NT2/D1 (cell line): Measurements from ENCODE around the gene ITSN1.

Experiments used
- DNase-seq: peaks from one replicate; pipeline ENCODE4 v3.0.0-alpha.2; 2011; ENCODE audit warnings: low read depth, low spot score
- H3K27me3 ChIP-seq: 2 replicates; pipeline ENCODE4 v1.6.0; 2011; ENCODE audit warnings: mild to moderate bottlenecking; ENCODE audit not compliant: insufficient read length, insufficient read depth
- H3K36me3 ChIP-seq: 2 replicates; pipeline ENCODE4 v1.6.1; 2011; ENCODE audit warnings: mild to moderate bottlenecking, low read length, mixed read lengths; ENCODE audit not compliant: insufficient read depth, insufficient read length
- H3K4me1 ChIP-seq: 2 replicates; pipeline ENCODE4 v1.5.1; 2011; ENCODE audit not compliant: insufficient read depth, insufficient read length
- H3K4me3 ChIP-seq: 2 replicates; pipeline ENCODE4 v1.5.1; 2011; ENCODE audit warnings: low read depth; ENCODE audit not compliant: insufficient read length
- H3K9ac ChIP-seq: 2 replicates; pipeline ENCODE4 v1.6.0; 2011; ENCODE audit warnings: low read depth; ENCODE audit not compliant: insufficient read length
- H3K9me3 ChIP-seq: 2 replicates; pipeline ENCODE4 v1.5.1; 2011; ENCODE audit warnings: mild to moderate bottlenecking, low read length; ENCODE audit not compliant: insufficient read depth
- SUZ12 ChIP-seq: IDR thresholded peaks from 2 replicates; pipeline ENCODE4 v1.6.1; 2011; ENCODE audit not compliant: insufficient read length, insufficient read depth; ENCODE audit errors: extremely low read depth
- YY1 ChIP-seq: IDR thresholded peaks from 2 replicates; pipeline ENCODE4 v1.6.1; 2011; ENCODE audit not compliant: insufficient read length, insufficient read depth
- ZNF274 ChIP-seq: IDR thresholded peaks from 2 replicates; pipeline ENCODE4 v1.6.1; 2011; ENCODE audit warnings: mild to moderate bottlenecking, low read depth, low read length

The ITSN1 gene

GRCh38 chr21:33644383-33645074 lies 2.2 kb downstream of the ITSN1 start:
- Histone ChIP-seq H3K9ac (peak overlapping the region; percentile 94), H3K27me3 (no peaks in the 10 kb centered on the region), H3K4me1 (no peaks in the 10 kb centered on the region), H3K9me3 (no peaks in the 10 kb centered on the region), H3K4me3 (peak overlapping the region; percentile 94), H3K36me3 (peaks cover 20% of the 10 kb centered on the region)
- no peak for DNase-seq
- no peak for TF ChIP-seq YY1
- no peak for TF ChIP-seq ZNF274
- TF ChIP-seq SUZ12: no peak

- no peak overlapping the region for H3K9ac ChIP-seq
- DNase-seq: no peak
- no peaks in the 10 kb centered on the region for H3K27me3 ChIP-seq
- peaks cover 20% of the 10 kb centered on the region for H3K36me3 ChIP-seq
- no peak overlapping the region for H3K4me3 ChIP-seq
- H3K9me3 ChIP-seq: no peaks in the 10 kb centered on the region
- no peak for TF ChIP-seq SUZ12
- no peaks in the 10 kb centered on the region for H3K4me1 ChIP-seq
These were observed 3.4 kb downstream of the ITSN1 start for GRCh38 chr21:33645730-33646129.

DNA sequence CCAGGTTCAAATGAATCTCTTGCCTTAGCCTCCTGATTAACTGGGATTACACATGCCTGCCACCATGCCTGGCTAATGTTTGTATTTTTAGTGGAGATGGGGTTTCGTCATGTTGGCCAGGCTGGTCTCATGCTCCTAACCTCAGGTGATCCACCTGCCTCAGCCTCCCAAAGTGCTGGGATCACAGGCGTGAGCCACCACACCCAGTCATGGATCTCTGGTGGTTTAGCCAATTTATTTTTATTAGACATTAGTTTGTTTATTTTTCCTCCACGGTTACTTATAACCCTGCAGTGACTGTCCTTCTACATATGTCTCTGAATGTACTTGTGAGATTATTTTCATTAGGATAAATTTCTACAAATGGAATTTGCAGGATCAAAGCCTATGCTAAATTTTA lies 5.3 kb downstream of the ITSN1 start:
- no peaks in the 10 kb centered on the region for H3K9me3 ChIP-seq
- H3K27me3 ChIP-seq: no peaks in the 10 kb centered on the region
- peaks cover 4% of the 10 kb centered on the region for H3K4me1 ChIP-seq
- no peak for TF ChIP-seq YY1
- DNase-seq: no peak
- no peak overlapping the region for H3K4me3 ChIP-seq
- no peak overlapping the region for H3K9ac ChIP-seq
- H3K36me3 ChIP-seq: peaks cover 26% of the 10 kb centered on the region

GRCh38 chr21:33648555-33648954 lies 6.3 kb downstream of the ITSN1 start:
- Histone ChIP-seq H3K4me1 (peaks cover 4% of the 10 kb centered on the region), H3K9me3 (no peaks in the 10 kb centered on the region), H3K9ac (no peak overlapping the region), H3K4me3 (no peak overlapping the region), H3K27me3 (no peaks in the 10 kb centered on the region), H3K36me3 (peaks cover 26% of the 10 kb centered on the region)
- DNase-seq: no peak
- TF ChIP-seq SUZ12 (no peak), ZNF274 (no peak), YY1 (no peak)

- H3K9me3 ChIP-seq: no peaks in the 10 kb centered on the region
- H3K4me3 ChIP-seq: no peak overlapping the region
- peaks cover 9% of the 10 kb centered on the region for H3K4me1 ChIP-seq
- peaks cover 35% of the 10 kb centered on the region for H3K36me3 ChIP-seq
- DNase-seq: no peak
- no peaks in the 10 kb centered on the region for H3K27me3 ChIP-seq
- no peak overlapping the region for H3K9ac ChIP-seq
- TF ChIP-seq SUZ12: no peak
- TF ChIP-seq ZNF274: no peak
- no peak for TF ChIP-seq YY1
These were observed 7.9 kb downstream of the ITSN1 start for GRCh38 chr21:33650230-33650629.

DNA sequence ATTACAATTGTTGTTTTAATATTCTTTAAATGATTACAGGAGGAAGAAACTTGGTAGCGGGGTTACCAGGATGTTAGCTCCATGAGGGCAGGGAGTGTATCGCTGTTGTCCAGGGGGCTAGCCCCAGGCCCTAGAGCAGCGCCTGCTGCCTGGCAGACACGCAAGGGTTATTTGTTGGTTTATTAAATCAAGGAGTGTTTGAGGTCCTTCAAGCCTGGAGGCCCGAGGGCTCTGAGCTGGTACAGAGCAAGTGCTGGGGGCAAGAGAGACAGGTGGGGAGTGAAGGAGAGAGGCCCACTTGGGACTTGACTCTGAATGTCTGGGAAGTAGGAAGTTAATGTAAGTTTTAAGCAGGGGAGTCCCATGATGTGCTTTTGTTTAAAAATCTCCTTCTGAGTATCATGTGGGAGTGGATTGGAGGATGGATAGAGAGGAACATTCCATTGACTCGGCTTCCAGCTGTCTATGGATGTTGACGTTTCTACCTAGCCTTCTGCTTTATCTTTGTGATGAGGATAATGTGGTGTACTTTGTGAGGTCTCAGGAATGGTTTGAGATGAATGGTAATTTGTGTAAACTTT lies 8.7 kb downstream of the ITSN1 start:
- no peak overlapping the region for H3K9ac ChIP-seq
- H3K9me3 ChIP-seq: no peaks in the 10 kb centered on the region
- no peak for DNase-seq
- H3K4me3 ChIP-seq: no peak overlapping the region
- TF ChIP-seq YY1: no peak
- no peak for TF ChIP-seq ZNF274
- TF ChIP-seq SUZ12: no peak
- H3K4me1 ChIP-seq: peaks cover 9% of the 10 kb centered on the region
- H3K36me3 ChIP-seq: peaks cover 29% of the 10 kb centered on the region
- no peaks in the 10 kb centered on the region for H3K27me3 ChIP-seq

DNA sequence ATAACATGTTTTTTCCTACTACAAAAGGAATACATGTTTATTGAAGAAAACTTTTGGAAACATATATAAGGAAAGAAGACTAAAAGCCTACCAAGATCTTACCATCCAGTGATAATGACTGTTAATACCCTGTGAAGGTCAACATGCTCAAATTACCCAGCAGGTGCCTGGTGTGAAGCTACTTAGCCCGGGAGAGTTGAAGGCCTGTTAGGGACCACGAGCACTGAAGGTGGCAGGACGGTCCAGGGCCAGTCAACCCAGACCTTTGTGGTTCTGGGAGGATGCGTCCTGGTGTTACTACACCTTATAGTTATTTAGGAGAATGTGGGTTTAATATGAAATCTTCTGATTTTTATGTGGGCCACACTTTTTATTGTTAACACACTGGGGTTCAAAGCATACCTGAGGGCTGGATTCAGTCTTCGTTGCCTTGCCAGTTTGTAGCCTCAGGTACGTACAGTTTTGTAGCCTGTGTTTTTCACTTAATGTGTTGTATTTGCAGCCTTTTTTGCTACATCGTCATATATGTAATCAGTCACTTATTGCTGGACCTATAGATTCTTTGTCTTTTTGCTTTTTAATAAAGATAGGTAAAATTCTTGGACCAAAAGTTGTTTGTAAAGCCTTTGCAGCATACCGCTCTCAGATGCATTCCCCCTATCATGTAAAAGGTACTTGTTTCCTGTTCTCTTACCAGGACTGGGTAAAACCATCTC lies 9.8 kb downstream of the ITSN1 start:
- Histone ChIP-seq H3K9ac (no peak overlapping the region), H3K27me3 (no peaks in the 10 kb centered on the region), H3K4me3 (no peak overlapping the region), H3K36me3 (peaks cover 23% of the 10 kb centered on the region), H3K9me3 (no peaks in the 10 kb centered on the region), H3K4me1 (peaks cover 9% of the 10 kb centered on the region)
- DNase-seq: no peak
- no peak for TF ChIP-seq YY1
- no peak for TF ChIP-seq ZNF274
- no peak for TF ChIP-seq SUZ12

GRCh38 chr21:33654412-33654811 lies 12.1 kb downstream of the ITSN1 start:
- Histone ChIP-seq H3K27me3 (no peaks in the 10 kb centered on the region), H3K36me3 (peaks cover 22% of the 10 kb centered on the region), H3K4me3 (no peak overlapping the region), H3K9me3 (no peaks in the 10 kb centered on the region), H3K9ac (no peak overlapping the region), H3K4me1 (peaks cover 9% of the 10 kb centered on the region)
- no peak for DNase-seq
- TF ChIP-seq ZNF274 (no peak), SUZ12 (no peak), YY1 (no peak)
